Sigmoid colon (tissue), 4 donors: ENCODE results near the gene DLG1.

Experiments used
- POLR2A ChIP-seq, 2 donors: fragments of 450-650 bp; IDR thresholded peaks; one replicate each; pipeline ENCODE4 v1.6.1; 2016; ENCODE audit warnings: antibody characterized with exemption in 2 of 2, mild to moderate bottlenecking in 2 of 2, moderate library complexity in 2 of 2
- POLR2AphosphoS5 ChIP-seq, 4 donors: sonication (generic); formaldehyde crosslinking; IDR thresholded peaks; one replicate each; pipeline ENCODE4 v1.6.1; 2017; ENCODE audit warnings: antibody characterized with exemption in 4 of 4
- TF ChIP-seq, protein P1 (sequence below), 4 experiments: fragments of 450-650 bp in 3 of 4; fragments of 200-600 bp in 1 of 4; IDR thresholded peaks; one replicate each; pipeline ENCODE4 v1.5.1; 2016 to 2019; ENCODE audit warnings: antibody characterized with exemption in 4 of 4, mild to moderate bottlenecking in 3 of 4, moderate library complexity in 2 of 4

DNA sequence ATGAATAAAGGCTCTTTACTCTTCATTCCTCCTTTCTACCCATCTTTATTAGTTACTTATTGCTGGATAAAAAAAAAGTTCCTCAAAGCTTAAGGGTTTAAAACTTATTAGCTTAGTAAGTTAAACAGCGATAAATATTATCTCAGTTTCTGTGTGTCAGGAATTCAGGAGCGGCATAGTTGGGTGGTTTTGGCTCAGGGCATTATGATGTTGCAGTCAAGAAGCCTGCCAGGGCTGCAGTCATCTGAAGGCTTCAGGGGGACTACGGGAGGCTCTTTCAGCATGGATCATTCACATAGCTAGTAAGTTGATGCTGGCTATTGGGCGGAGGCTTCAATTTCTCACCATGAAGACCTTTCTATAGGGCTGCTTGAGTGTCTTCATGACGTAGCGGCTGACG is 1.9 kb upstream of the DLG1 start:
- TF ChIP-seq POLR2AphosphoS5 (IDR thresholded peaks at IDR 0.05) (no peak), POLR2A (IDR thresholded peaks at IDR 0.05) (no peak)
- TF ChIP-seq, protein P1, sequence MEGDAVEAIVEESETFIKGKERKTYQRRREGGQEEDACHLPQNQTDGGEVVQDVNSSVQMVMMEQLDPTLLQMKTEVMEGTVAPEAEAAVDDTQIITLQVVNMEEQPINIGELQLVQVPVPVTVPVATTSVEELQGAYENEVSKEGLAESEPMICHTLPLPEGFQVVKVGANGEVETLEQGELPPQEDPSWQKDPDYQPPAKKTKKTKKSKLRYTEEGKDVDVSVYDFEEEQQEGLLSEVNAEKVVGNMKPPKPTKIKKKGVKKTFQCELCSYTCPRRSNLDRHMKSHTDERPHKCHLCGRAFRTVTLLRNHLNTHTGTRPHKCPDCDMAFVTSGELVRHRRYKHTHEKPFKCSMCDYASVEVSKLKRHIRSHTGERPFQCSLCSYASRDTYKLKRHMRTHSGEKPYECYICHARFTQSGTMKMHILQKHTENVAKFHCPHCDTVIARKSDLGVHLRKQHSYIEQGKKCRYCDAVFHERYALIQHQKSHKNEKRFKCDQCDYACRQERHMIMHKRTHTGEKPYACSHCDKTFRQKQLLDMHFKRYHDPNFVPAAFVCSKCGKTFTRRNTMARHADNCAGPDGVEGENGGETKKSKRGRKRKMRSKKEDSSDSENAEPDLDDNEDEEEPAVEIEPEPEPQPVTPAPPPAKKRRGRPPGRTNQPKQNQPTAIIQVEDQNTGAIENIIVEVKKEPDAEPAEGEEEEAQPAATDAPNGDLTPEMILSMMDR (IDR thresholded peaks at IDR 0.05) = no peak
